HG02798 (cell line): ENCODE results near the gene EMC9.

ENCODE experiments used
- ATAC-seq: cut with Tn5 transposase; IDR thresholded peaks from one replicate; pipeline ENCODE4 v1.9.1; 2021; ENCODE audit warnings: mild to moderate bottlenecking; ENCODE audit not compliant: unreplicated experiment, poor library complexity

Gene EMC9

GRCh38 chr14:24150567-24150966, 9.2 kb upstream of the EMC9 start:
- no peak for ATAC-seq

- ATAC-seq = no peak
Measured at GRCh38 chr14:24150061-24150460, 8.7 kb upstream of the EMC9 start.

- ATAC-seq = no peak
Measured at GRCh38 chr14:24149302-24149969, 8.0 kb upstream of the EMC9 start.

GRCh38 chr14:24147761-24148428, 6.5 kb upstream of the EMC9 start:
- ATAC-seq = no peak

GRCh38 chr14:24146978-24147760, 5.8 kb upstream of the EMC9 start, which contains the start of gene RNF31:
TSS of gene RNF31 (plus strand) at chr14:24147498. CDS start at chr14:24147699, 201 bp downstream.
- ATAC-seq = peak; percentile 87

- ATAC-seq = peak; percentile 67
Measured at GRCh38 chr14:24146453-24146977, 5.1 kb upstream of the EMC9 start, which contains the start of gene PSME2. TSS of gene PSME2 (minus strand) at chr14:24146610. CDS start at chr14:24146581, 29 bp downstream.

GRCh38 chr14:24145690-24146452, 4.5 kb upstream of the EMC9 start:
- no peak for ATAC-seq

- ATAC-seq = no peak
Measured at GRCh38 chr14:24145219-24145618, 3.8 kb upstream of the EMC9 start.

- ATAC-seq = no peak
Measured at GRCh38 chr14:24144451-24144850, 3.1 kb upstream of the EMC9 start.

GRCh38 chr14:24143511-24143910, 2.1 kb upstream of the EMC9 start:
- no peak for ATAC-seq

GRCh38 chr14:24139272-24139934, 2.0 kb downstream of the EMC9 start:
- ATAC-seq = no peak

- no peak for ATAC-seq
Measured at GRCh38 chr14:24138396-24139271, 2.8 kb downstream of the EMC9 start.

- ATAC-seq = no peak
Measured at GRCh38 chr14:24137529-24138395, 3.6 kb downstream of the EMC9 start.

- no peak for ATAC-seq
Measured at GRCh38 chr14:24136684-24137528, 4.5 kb downstream of the EMC9 start.

- peak; percentile 90 for ATAC-seq
Measured at GRCh38 chr14:24135834-24136683, 5.3 kb downstream of the EMC9 start, which contains the start of gene PSME1. TSS of gene PSME1 (plus strand) at chr14:24136194. CDS start at chr14:24136263, 69 bp downstream.

- no peak for ATAC-seq
Measured at GRCh38 chr14:24135584-24135833, 5.9 kb downstream of the EMC9 start.
